GM12878 (cell line): Measurements from ENCODE around the gene GOLGA7B.

Experiments
- CREB1 ChIP-seq: IDR thresholded peaks from 2 replicates; pipeline ENCODE4 v1.6.1; 2012; ENCODE audit warnings: low read depth, mild to moderate bottlenecking, inconsistent platforms
- MEF2A ChIP-seq: IDR thresholded peaks from 2 replicates; pipeline ENCODE4 v1.6.1; 2011; ENCODE audit warnings: low read depth, mild to moderate bottlenecking, low read length, moderate library complexity; ENCODE audit not compliant: insufficient read depth
- PML ChIP-seq: IDR thresholded peaks from 2 replicates; pipeline ENCODE4 v1.6.1; 2012; ENCODE audit warnings: low read length, inconsistent platforms
- POLR2A ChIP-seq: IDR thresholded peaks from 2 replicates; pipeline ENCODE4 v1.6.1; 2011; ENCODE audit warnings: low read depth, mild to moderate bottlenecking, low read length
- SP1 ChIP-seq: IDR thresholded peaks from one replicate; pipeline ENCODE4 v1.6.1; 2011; ENCODE audit warnings: low read depth, low read length
- TCF7 ChIP-seq: IDR thresholded peaks from 2 replicates; pipeline ENCODE4 v1.6.1; 2014; ENCODE audit warnings: antibody characterized with exemption, borderline replicate concordance
- YY1 ChIP-seq: IDR thresholded peaks from 2 replicates; pipeline ENCODE4 v1.6.1; 2011; ENCODE audit warnings: low read depth, mild to moderate bottlenecking, low read length
- TF ChIP-seq, protein P1 (sequence below): fragments of 450-650 bp; IDR thresholded peaks from 2 replicates; pipeline ENCODE4 v1.6.1; 2017; ENCODE audit warnings: mild to moderate bottlenecking, moderate library complexity
- TF ChIP-seq, protein P2 (sequence below), 3 experiments: IDR thresholded peaks in 2 of 3; conservative IDR thresholded peaks in 1 of 3; 2 replicates each; pipeline ENCODE4 v1.5.1; 2011; ENCODE audit warnings: low read depth in 3 of 3, low read length in 3 of 3, mild to moderate bottlenecking in 3 of 3, control low read depth in 2 of 3, moderate library complexity in 2 of 3, inconsistent platforms in 1 of 3, mixed read lengths in 1 of 3; ENCODE audit not compliant: control insufficient read depth in 2 of 3, insufficient read depth in 1 of 3; ENCODE audit errors: extremely low read depth in 1 of 3

DNA sequence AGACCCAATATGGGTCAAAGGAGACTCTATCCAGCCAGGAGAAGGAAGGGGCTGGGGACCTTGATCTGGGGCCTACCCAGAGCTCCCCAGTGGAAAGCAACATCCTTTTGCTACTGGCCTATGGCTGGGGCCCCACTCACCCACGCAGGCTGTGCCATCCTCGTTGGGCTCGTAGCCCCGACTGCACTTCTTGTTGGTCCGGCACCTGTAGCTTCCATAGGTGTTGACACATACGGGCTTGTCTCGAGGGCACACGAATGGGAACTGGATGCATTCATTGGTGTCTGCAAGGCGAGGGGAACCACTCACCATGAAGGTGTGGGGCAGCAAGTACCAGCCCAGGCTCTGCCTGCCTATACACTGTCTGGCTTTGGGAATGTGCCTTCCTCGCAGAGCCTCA is 30.5 kb downstream of the GOLGA7B start:
- TF ChIP-seq CREB1 = no peak
- no peak for TF ChIP-seq PML
- TF ChIP-seq, protein P1, sequence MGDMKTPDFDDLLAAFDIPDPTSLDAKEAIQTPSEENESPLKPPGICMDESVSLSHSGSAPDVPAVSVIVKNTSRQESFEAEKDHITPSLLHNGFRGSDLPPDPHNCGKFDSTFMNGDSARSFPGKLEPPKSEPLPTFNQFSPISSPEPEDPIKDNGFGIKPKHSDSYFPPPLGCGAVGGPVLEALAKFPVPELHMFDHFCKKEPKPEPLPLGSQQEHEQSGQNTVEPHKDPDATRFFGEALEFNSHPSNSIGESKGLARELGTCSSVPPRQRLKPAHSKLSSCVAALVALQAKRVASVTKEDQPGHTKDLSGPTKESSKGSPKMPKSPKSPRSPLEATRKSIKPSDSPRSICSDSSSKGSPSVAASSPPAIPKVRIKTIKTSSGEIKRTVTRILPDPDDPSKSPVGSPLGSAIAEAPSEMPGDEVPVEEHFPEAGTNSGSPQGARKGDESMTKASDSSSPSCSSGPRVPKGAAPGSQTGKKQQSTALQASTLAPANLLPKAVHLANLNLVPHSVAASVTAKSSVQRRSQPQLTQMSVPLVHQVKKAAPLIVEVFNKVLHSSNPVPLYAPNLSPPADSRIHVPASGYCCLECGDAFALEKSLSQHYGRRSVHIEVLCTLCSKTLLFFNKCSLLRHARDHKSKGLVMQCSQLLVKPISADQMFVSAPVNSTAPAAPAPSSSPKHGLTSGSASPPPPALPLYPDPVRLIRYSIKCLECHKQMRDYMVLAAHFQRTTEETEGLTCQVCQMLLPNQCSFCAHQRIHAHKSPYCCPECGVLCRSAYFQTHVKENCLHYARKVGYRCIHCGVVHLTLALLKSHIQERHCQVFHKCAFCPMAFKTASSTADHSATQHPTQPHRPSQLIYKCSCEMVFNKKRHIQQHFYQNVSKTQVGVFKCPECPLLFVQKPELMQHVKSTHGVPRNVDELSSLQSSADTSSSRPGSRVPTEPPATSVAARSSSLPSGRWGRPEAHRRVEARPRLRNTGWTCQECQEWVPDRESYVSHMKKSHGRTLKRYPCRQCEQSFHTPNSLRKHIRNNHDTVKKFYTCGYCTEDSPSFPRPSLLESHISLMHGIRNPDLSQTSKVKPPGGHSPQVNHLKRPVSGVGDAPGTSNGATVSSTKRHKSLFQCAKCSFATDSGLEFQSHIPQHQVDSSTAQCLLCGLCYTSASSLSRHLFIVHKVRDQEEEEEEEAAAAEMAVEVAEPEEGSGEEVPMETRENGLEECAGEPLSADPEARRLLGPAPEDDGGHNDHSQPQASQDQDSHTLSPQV = no peak
- TF ChIP-seq, protein P2, sequence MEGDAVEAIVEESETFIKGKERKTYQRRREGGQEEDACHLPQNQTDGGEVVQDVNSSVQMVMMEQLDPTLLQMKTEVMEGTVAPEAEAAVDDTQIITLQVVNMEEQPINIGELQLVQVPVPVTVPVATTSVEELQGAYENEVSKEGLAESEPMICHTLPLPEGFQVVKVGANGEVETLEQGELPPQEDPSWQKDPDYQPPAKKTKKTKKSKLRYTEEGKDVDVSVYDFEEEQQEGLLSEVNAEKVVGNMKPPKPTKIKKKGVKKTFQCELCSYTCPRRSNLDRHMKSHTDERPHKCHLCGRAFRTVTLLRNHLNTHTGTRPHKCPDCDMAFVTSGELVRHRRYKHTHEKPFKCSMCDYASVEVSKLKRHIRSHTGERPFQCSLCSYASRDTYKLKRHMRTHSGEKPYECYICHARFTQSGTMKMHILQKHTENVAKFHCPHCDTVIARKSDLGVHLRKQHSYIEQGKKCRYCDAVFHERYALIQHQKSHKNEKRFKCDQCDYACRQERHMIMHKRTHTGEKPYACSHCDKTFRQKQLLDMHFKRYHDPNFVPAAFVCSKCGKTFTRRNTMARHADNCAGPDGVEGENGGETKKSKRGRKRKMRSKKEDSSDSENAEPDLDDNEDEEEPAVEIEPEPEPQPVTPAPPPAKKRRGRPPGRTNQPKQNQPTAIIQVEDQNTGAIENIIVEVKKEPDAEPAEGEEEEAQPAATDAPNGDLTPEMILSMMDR (IDR thresholded peaks at IDR 0.05 in 2 of 3, conservative IDR thresholded peaks at IDR 0.05 in 1 of 3; ENCODE audit: control insufficient read depth in 2 of 3, extremely low read depth in 1 of 3, insufficient read depth in 1 of 3, low read depth in 3 of 3, low read length in 3 of 3) = no peak
- TF ChIP-seq MEF2A = no peak
- TF ChIP-seq TCF7 = no peak
- no peak for TF ChIP-seq SP1
- no peak for TF ChIP-seq YY1
- TF ChIP-seq POLR2A = no peak
